HepG2 (cell line): ENCODE data around the gene CA10. TPM values are rescaled to one million over a fixed set of nuclear protein-coding genes. Genes with fewer than 3 reads are reported as not detected.

Experiments
- ATAC-seq: fragments of 200-7000 bp; cut with Tn5 transposase; 3 replicates; pipeline ENCODE4 v1.9.1; 2020; ENCODE audit warnings: mild to moderate bottlenecking, moderate library complexity
- BruUV-seq: library from RNA; stranded (reverse); fragments of 400-500 nt; replicated peaks from 2 replicates; lab custom pipeline; 2021; lab: Mats Ljungman, UMichigan
- CTCF ChIA-PET: fragments of 300-600 bp; formaldehyde crosslinking; extraction: SDS; loops from one replicate; lab custom pipeline; 2021; ENCODE audit warnings: low total read pairs, inconsistent platforms, low intra/inter-chr PET ratio; lab: Yijun Ruan, JAX
- POLR2A ChIA-PET: fragments of 350-600 bp; sonication (Branson Sonifier 250); formaldehyde crosslinking; loops from one replicate; lab custom pipeline; 2020; ENCODE audit warnings: antibody characterized with exemption, inconsistent platforms; lab: Yijun Ruan, JAX
- DNase-seq: peaks from one replicate; pipeline ENCODE4 v3.0.0-alpha.2; 2015; ENCODE audit warnings: low spot score
- FAIRE-seq: peaks from 3 replicates; lab custom pipeline; 2011; peaks lifted over from hg19 to GRCh38; lab: Jason Lieb, UNC
- H2AFZ ChIP-seq: one replicate; pipeline ENCODE4 v1.6.1; 2011; ENCODE audit warnings: low read length, inconsistent platforms
- H3K27ac ChIP-seq: fragments of 300-600 bp; 3 replicates; pipeline ENCODE4 v1.8.0; 2011; ENCODE audit warnings: mixed run types, mild to moderate bottlenecking, mixed read lengths, low read length, inconsistent platforms; ENCODE audit not compliant: insufficient read depth; ENCODE audit errors: extremely low read length
- H3K27me3 ChIP-seq, 2 experiments: fragments of 200-600 bp in 1 of 2; 2 replicates in 1 of 2; 3 replicates in 1 of 2; pipeline versions ENCODE4 v1.6.0 to v1.8.0; 2011; ENCODE audit warnings: low read length in 2 of 2, mild to moderate bottlenecking in 2 of 2, moderate library complexity in 2 of 2, inconsistent platforms in 1 of 2; ENCODE audit not compliant: insufficient read depth in 2 of 2, control insufficient read depth in 1 of 2
- H3K36me3 ChIP-seq, 2 experiments: fragments of 200-600 bp in 1 of 2; replicated peaks in 1 of 2; 2 replicates in 1 of 2; 3 replicates in 1 of 2; pipeline versions ENCODE4 v1.5.1 to v1.8.0; 2011; ENCODE audit warnings: low read length in 2 of 2, inconsistent platforms in 1 of 2; ENCODE audit not compliant: insufficient read depth in 2 of 2, control insufficient read depth in 1 of 2
- H3K4me1 ChIP-seq: 2 replicates; pipeline ENCODE4 v1.5.1; 2012; ENCODE audit warnings: low read length, inconsistent platforms; ENCODE audit not compliant: insufficient read depth
- H3K4me2 ChIP-seq: 2 replicates; pipeline ENCODE4 v1.6.0; 2011; ENCODE audit warnings: low read depth, low read length, inconsistent platforms
- H3K4me3 ChIP-seq, 3 experiments: fragments of 200-600 bp in 1 of 3; sonication (generic), shearing (Covaris generic) in 1 of 3; replicated peaks in 1 of 3; 2 replicates each; pipeline ENCODE4 v1.5.1; 2011 to 2016; ENCODE audit warnings: low read length in 3 of 3, inconsistent platforms in 2 of 3, low read depth in 2 of 3, mild to moderate bottlenecking in 2 of 3, control low read depth in 1 of 3, mixed read lengths in 1 of 3; ENCODE audit not compliant: insufficient read depth in 1 of 3
- H3K79me2 ChIP-seq: one replicate; pipeline ENCODE4 v1.6.1; 2011; ENCODE audit warnings: low read length, inconsistent platforms; ENCODE audit not compliant: insufficient read depth
- H3K9ac ChIP-seq: 2 replicates; pipeline ENCODE4 v1.6.0; 2011; ENCODE audit warnings: mild to moderate bottlenecking, low read depth, low read length, inconsistent platforms; ENCODE audit not compliant: insufficient read depth
- H3K9me3 ChIP-seq: 2 replicates; pipeline ENCODE4 v1.5.1; 2012; ENCODE audit warnings: mild to moderate bottlenecking, low read length
- H4K20me1 ChIP-seq: 2 replicates; pipeline ENCODE4 v1.6.0; 2011; ENCODE audit warnings: inconsistent platforms, mild to moderate bottlenecking, low read length, moderate library complexity; ENCODE audit not compliant: insufficient read depth
- BRF2 ChIP-seq: sonication (generic); formaldehyde crosslinking; IDR thresholded peaks from 2 replicates; pipeline ENCODE4 v1.8.1; 2022; ENCODE audit warnings: mild to moderate bottlenecking, missing genetic modification reagents
- DBP ChIP-seq: sonication (generic); formaldehyde crosslinking; IDR thresholded peaks from 2 replicates; pipeline ENCODE4 v1.4.0; 2020; ENCODE audit warnings: missing genetic modification reagents; ENCODE audit errors: not compliant biosample characterization
- DDIT3 ChIP-seq: sonication (generic); formaldehyde crosslinking; IDR thresholded peaks from 2 replicates; pipeline ENCODE4 v1.4.0; 2020; ENCODE audit warnings: mild to moderate bottlenecking, missing genetic modification reagents
- FIP1L1 ChIP-seq: fragments of 200-400 bp; formaldehyde crosslinking; IDR thresholded peaks from 2 replicates; pipeline ENCODE4 v1.6.1; 2018; ENCODE audit warnings: low read depth, mild to moderate bottlenecking, low read length, moderate library complexity, borderline replicate concordance; ENCODE audit not compliant: insufficient read depth
- FOXA1 ChIP-seq, 2 experiments: fragments of 450-650 bp in 1 of 2; sonication (generic) in 1 of 2; formaldehyde crosslinking in 1 of 2; IDR thresholded peaks; 2 replicates each; pipeline versions ENCODE4 v1.4.0 to v1.6.1; 2016 to 2020; ENCODE audit warnings: missing genetic modification reagents in 1 of 2
- NCOA5 ChIP-seq: sonication (generic); formaldehyde crosslinking; IDR thresholded peaks from 2 replicates; pipeline ENCODE4 v1.4.0; 2020; ENCODE audit warnings: missing genetic modification reagents
- PAWR ChIP-seq: sonication (generic); formaldehyde crosslinking; IDR thresholded peaks from 2 replicates; pipeline ENCODE4 v1.4.0; 2020; ENCODE audit warnings: missing genetic modification reagents, mild to moderate bottlenecking, borderline replicate concordance
- PREB ChIP-seq: sonication (generic); formaldehyde crosslinking; IDR thresholded peaks from 2 replicates; pipeline ENCODE4 v1.4.0; 2020; ENCODE audit warnings: missing genetic modification reagents
- PTBP1 ChIP-seq: fragments of 200-400 bp; formaldehyde crosslinking; IDR thresholded peaks from 2 replicates; pipeline ENCODE4 v1.6.1; 2018; ENCODE audit warnings: low read length, low read depth; ENCODE audit not compliant: poor library complexity, severe bottlenecking
- SAFB2 ChIP-seq: sonication (generic); formaldehyde crosslinking; IDR thresholded peaks from 2 replicates; pipeline ENCODE4 v1.5.1; 2020; ENCODE audit warnings: missing genetic modification reagents, low read depth, mild to moderate bottlenecking, borderline replicate concordance
- SALL1 ChIP-seq: sonication (generic); formaldehyde crosslinking; IDR thresholded peaks from 2 replicates; pipeline ENCODE4 v1.8.0; 2022; ENCODE audit warnings: mild to moderate bottlenecking, missing genetic modification reagents
- SNAPC2 ChIP-seq: sonication (generic); formaldehyde crosslinking; IDR thresholded peaks from 2 replicates; pipeline ENCODE4 v1.8.1; 2022; ENCODE audit warnings: mild to moderate bottlenecking, missing genetic modification reagents
- TBX3 ChIP-seq: fragments of 450-650 bp; IDR thresholded peaks from 2 replicates; pipeline ENCODE4 v1.6.1; 2017; ENCODE audit warnings: antibody characterized with exemption, mild to moderate bottlenecking, inconsistent platforms, borderline replicate concordance
- ZNF329 ChIP-seq: sonication (generic); formaldehyde crosslinking; IDR thresholded peaks from 2 replicates; pipeline ENCODE4 v1.9.0; 2021; ENCODE audit warnings: low read depth, mild to moderate bottlenecking, missing genetic modification reagents
- ZNF382 ChIP-seq: sonication (generic); formaldehyde crosslinking; IDR thresholded peaks from 2 replicates; pipeline ENCODE4 v1.5.0; 2020; ENCODE audit warnings: missing genetic modification reagents, mild to moderate bottlenecking, borderline replicate concordance
- ZNF792 ChIP-seq: IDR thresholded peaks from 2 replicates; pipeline ENCODE4 v1.6.1; 2016
- WGBS: methylation state at CpG from one replicate; pipeline ENCODE4 v1.1.6; 2017; ENCODE audit warnings: low lambda C conversion rate; 5-methylcytosine and 5-hydroxymethylcytosine counted together
- in situ Hi-C: cut with HindIII; loops from 2 replicates; pipeline ENCODE4 v1.10.0; 2017; ENCODE audit warnings: low pct_unique_long_range_greater_than_20kb; ENCODE audit not compliant: extremely low pct_ligation_motif_present
- intact Hi-C: fragments of 100-400 bp; cut with micrococcal nuclease; formaldehyde crosslinking; loops from one replicate; pipeline ENCODE4 v1.10.0; 2022; ENCODE audit not compliant: unreplicated experiment
- polyA plus RNA-seq, 8 experiments: library from polyadenylated mRNA; depleted of rRNA in 3 of 8; stranded (reverse) in 7 of 8; unstranded in 1 of 8; fragments of >200 nt; fragmentation: Illumina TruSeq in 4 of 8; extraction: Trizol in 4 of 8; gene quantifications; 2 replicates each; pipeline versions ENCODE4 v1.2.1 to v1.2.3, GENCODE V29; 2011 to 2016; ENCODE audit warnings: low read depth in 4 of 8, missing spikeins in 1 of 8, mixed read lengths in 1 of 8; ENCODE audit not compliant: insufficient read depth in 1 of 8
- total RNA-seq, 5 experiments: library from RNA; depleted of rRNA; stranded (reverse); fragments of >200 nt; fragmentation: Illumina TruSeq; extraction: Trizol; gene quantifications; 2 replicates each; pipeline ENCODE4 v1.2.3, GENCODE V29; 2016; ENCODE audit warnings: low read depth in 1 of 5

CA10 gene
- total and polyA plus RNA-seq, 2 of the 13 experiments (the other 11 are each of a cell fraction or from before 2014, with no cell fraction given), result not detected

- in situ Hi-C loops, result no loop called here
Measured at GRCh38 chr17:51937264-51937663, 221.2 kb downstream of the CA10 start.

GRCh38 chr17:51935477-51935876 lies 223.0 kb downstream of the CA10 start:
- FAIRE-seq (no peak), DNase-seq (no peak), ATAC-seq (no peak)
- no TSS peak for BruUV-seq
- no peak overlapping the region for H3K9ac ChIP-seq
- intact Hi-C loops, result no loop called here
- 1% methylated on average over 3 of the region's 3 CpGs for WGBS
- H3K79me2 ChIP-seq, result no peaks in the 10 kb centered on the region
- H3K4me3 ChIP-seq, result no peak overlapping the region
- POLR2A ChIA-PET, result no interaction called here
- H3K4me1 ChIP-seq, result no peaks in the 10 kb centered on the region
- in situ Hi-C loops, result no loop called here
- no peaks in the 10 kb centered on the region for H3K36me3 ChIP-seq
- H3K27me3 ChIP-seq, result no peaks in the 10 kb centered on the region
- no peaks in the 10 kb centered on the region; the same call in 1 of the 2 replicates for H3K9me3 ChIP-seq
- H3K4me2 ChIP-seq, result no peak overlapping the region
- no peak overlapping the region for H3K27ac ChIP-seq
- no peaks in the 10 kb centered on the region for H4K20me1 ChIP-seq
- CTCF ChIA-PET, result no interaction called here
- H2AFZ ChIP-seq, result no peak overlapping the region
- TF ChIP-seq SAFB2, result no peak
- no peak for TF ChIP-seq DDIT3
- TF ChIP-seq BRF2, result no peak
- no peak for TF ChIP-seq SALL1 (CRISPR knock-in tag)
- no peak for TF ChIP-seq PAWR (CRISPR knock-in tag)
- no peak for TF ChIP-seq ZNF382 (CRISPR knock-in tag)
- no peak for TF ChIP-seq FOXA1 (IDR thresholded peaks at IDR 0.05)
- TF ChIP-seq FOXA1 (CRISPR knock-in tag; IDR thresholded peaks at IDR 0.05), result no peak
- no peak for TF ChIP-seq DBP (CRISPR knock-in tag)
- TF ChIP-seq FIP1L1, result no peak

More at GRCh38 chr17:51937264-51937663, 221.2 kb downstream of the CA10 start:
- TF ChIP-seq ZNF329 (CRISPR knock-in tag) (no peak), TBX3 (no peak), PTBP1 (no peak), NCOA5 (no peak), PREB (CRISPR knock-in tag) (no peak), ZNF792 (CRISPR knock-in tag) (no peak), SNAPC2 (CRISPR knock-in tag) (no peak)
- ChIA-PET POLR2A (no interaction called here), CTCF (no interaction called here)
- no peaks in the 10 kb centered on the region for H4K20me1 ChIP-seq
- no peak overlapping the region for H2AFZ ChIP-seq
- H3K4me3 ChIP-seq, result no peak overlapping the region
- FAIRE-seq (no peak), DNase-seq (no peak), ATAC-seq (no peak)
- no peak overlapping the region for H3K9ac ChIP-seq
- H3K27ac ChIP-seq, result no peak overlapping the region
- no peaks in the 10 kb centered on the region for H3K36me3 ChIP-seq
- intact Hi-C loops, result no loop called here
- no peaks in the 10 kb centered on the region for H3K4me1 ChIP-seq
- H3K9me3 ChIP-seq, result no peaks in the 10 kb centered on the region
- H3K4me2 ChIP-seq, result no peak overlapping the region
- H3K27me3 ChIP-seq, result no peaks in the 10 kb centered on the region
- no peaks in the 10 kb centered on the region for H3K79me2 ChIP-seq
- no TSS peak for BruUV-seq
